ENCODE results near the gene FAM107A.
"Not testable (repeated sequence)": the region's sequence is repeated elsewhere in the genome, so short reads cannot be mapped to it uniquely, and the experiment has no call there.

The FAM107A gene

DNA sequence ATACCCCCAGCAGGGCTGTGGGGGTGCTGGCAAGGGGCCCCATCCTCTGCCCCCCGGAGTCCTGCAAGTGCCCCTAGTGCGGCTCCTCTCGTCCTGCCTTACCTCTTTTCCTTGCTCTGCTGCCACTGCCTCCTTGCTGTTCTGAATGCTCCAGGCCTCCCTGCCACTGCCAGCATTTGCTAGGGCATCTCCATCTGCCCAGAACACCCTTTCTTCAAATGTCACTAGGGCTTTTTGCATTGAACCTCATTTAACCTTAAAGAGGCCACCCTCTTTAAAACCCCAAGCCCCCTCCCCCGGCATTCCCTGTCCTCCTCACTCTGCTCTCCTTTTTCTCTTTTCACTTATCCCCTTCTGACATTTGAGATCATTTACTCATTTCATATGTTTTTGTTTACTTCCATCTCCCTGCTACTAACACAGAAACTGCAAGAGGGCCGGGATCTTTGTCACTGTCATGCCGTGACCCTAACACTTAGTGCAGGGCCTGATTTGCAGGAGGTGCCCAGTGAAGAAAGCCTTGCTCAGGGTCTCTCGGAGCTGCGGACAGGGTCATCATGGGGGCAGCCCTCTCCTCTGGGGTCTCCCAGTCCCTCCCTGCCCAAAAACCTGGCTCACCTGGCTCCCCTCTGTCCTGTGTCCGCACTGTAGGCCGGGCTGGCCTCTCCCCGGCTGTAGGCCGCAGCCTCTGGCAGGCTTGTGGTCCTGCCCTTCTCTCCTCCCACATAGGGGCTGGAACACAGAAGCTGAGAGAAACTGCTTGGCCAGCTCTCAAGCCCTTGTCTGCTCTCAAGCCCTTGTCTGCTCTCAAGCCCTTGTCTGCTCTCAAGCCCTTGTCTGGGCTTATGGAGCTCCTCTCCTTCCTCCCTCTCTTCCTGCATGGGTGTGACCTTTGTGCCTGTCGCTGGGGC is 40.4 kb downstream of the FAM107A start, which contains the start of gene ACOX2:
ACOX2 (minus strand) TSS at position 690 of the 911 bp plus-strand sequence. CDS start 2,084 bp downstream, outside the sequence.
- no peak for DNase-seq (ENCODE audit: low read depth in 2 of 2)

GRCh38 chr3:58535531-58536500 is 41.4 kb downstream of the FAM107A start:
- no peak for DNase-seq (ENCODE audit: low read depth in 2 of 2)

GRCh38 chr3:58534592-58535494 is 42.3 kb downstream of the FAM107A start:
- DNase-seq (ENCODE audit: low read depth in 2 of 2) = no peak

DNA sequence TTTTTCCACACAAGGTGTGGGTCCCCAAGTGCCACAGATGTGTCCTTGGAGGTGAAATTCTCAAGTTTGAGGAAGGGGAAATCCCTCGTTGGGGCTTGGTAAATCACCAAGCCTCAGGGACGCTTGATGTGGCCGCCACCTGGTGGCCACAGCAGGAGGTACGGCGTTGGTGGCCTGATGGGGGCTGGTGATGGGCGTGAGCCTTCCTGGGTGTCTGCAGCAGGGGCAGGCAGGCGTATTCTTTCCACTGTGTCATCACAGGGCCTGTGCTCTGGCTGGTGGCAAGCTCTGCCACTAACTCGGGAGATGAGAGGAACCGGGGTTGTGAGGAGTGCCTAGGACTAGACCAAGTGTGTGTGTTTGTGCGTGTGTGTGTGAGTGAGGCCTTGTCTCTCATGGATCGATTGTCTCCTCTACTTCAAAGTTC is 44.4 kb downstream of the FAM107A start:
- peak; percentile 77 to 80 for DNase-seq (ENCODE audit: low read depth in 2 of 2)

DNA sequence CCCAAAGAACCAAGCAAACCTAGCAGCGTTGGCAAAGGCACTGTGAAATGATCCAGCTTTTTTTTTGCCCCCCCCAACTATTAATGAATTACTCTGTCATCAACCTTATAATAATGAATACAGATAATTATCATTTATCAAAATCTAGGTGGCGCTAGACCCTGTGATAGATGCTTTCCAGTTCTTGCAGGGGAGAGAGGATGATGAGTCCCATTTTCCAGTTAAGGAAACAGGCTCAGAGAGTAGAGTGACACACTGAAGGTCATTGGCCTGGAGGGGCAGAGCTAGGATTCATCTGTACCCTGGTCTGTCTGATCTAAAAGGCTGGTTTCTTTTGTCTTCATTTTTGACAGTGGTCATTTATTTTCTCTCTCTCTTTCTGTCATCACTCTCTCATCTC is 45.2 kb downstream of the FAM107A start:
- no peak for DNase-seq (ENCODE audit: low read depth in 2 of 2)

- DNase-seq (ENCODE audit: low read depth in 2 of 2) = no peak
Measured at GRCh38 chr3:58531555-58531954, 45.6 kb downstream of the FAM107A start.

DNA sequence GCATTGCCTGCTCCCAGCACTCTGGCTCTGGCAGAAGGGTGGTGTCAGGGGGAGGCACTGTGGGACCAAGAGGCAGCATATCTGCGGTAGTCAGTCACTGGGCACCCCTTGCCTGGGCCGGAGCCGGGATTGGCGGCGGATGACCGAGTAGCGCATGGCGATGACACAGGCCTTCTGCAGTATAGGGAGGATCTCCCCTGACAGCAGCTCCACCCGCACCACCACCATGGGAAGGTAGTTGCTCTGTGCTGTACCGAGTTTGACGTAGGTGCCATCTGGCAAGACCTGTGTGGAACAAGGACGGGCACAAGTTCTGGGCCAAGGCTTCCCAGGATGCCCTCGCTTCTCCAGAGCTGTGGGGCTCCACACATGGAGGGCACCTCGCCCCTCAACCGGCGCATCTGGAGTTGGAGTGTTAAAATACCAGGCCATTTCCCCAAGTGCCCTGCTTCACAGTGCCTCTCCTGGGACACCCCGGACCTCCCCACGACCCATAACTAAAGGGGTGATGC is 46.8 kb downstream of the FAM107A start:
- DNase-seq (ENCODE audit: low read depth in 2 of 2) = no peak

GRCh38 chr3:58529516-58530353 is 47.5 kb downstream of the FAM107A start:
- DNase-seq (ENCODE audit: low read depth in 2 of 2) = no peak

- DNase-seq (ENCODE audit: low read depth in 2 of 2) = no peak
Measured at GRCh38 chr3:58528629-58529028, 48.6 kb downstream of the FAM107A start.

DNA sequence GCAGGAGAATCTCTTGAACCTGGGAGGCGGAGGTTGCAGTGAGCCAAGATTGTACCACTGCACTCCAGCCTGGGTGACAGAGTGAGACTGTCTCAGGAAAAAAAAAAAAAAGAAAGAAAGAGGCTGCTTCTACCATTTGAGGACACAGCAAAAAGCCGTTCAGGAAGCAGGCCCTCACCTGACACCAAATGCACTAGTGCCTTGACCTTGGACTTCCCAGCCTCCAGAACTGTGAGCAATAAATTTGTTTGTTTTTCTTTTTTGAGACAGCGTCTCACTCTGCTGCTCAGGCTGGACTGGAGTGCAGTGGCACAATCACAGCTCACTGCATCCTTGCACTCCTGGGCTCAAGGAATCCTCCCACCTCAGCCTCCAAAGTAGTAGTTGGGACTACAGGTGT is 49.8 kb downstream of the FAM107A start:
- DNase-seq (ENCODE audit: low read depth in 2 of 2) = not testable (repeated sequence)

GRCh38 chr3:58526515-58526957 is 50.7 kb downstream of the FAM107A start:
- no peak for DNase-seq (ENCODE audit: low read depth in 2 of 2)

- no peak for DNase-seq (ENCODE audit: low read depth in 2 of 2)
Measured at GRCh38 chr3:58524326-58524888, 52.8 kb downstream of the FAM107A start.

DNA sequence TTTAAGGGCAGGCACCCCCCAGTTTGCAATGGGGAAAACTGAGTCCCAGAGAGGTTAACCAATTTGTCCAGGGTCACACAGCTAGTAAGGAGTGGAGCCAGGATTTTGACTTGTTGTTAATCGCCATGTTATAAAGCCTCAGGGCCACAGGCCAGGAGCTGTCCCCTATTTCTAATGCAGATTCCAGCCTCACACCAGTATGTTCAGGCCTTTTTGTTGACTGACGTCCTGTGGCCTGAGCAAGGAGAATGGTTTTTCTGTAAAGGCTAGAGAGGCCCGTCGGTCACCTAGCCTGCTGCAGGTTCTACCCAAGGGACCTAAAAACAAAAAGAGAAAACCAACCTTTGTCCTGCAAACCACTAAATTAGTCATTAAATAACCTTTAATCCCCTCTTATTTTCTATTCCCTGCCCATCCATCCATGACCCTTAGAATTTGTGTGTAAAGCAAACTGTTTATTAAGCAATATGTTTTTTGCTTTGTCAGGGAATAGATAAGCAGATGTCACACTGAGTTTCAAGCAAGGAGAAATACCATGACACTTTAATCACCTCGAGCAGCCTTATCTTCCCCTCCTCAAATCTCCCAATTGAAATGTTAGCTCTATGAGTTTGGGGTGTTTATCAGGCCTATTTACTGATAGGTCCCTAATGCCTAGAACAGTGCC is 54.3 kb downstream of the FAM107A start:
- DNase-seq (ENCODE audit: low read depth in 2 of 2) = no peak

- DNase-seq (ENCODE audit: low read depth in 2 of 2) = no peak
Measured at GRCh38 chr3:58521917-58522631, 55.1 kb downstream of the FAM107A start.

DNA sequence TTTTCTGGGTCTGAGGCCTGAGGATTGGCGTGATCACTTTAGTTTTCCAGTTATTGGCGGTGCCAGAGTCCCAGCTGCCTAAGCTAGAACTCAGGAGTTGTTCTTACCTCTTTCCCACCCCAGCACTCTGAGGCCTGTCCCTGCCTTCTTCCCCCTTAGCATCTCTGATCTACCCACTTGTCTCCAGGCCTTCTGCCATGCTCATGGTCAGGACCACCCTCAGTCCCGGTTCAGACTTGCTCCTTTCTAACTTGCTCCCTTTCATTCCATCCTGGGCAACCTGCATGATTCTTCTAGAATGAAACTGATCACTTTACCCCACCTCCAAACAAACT is 55.9 kb downstream of the FAM107A start:
- DNase-seq (ENCODE audit: low read depth in 2 of 2) = no peak

- DNase-seq (ENCODE audit: low read depth in 2 of 2) = no peak
Measured at GRCh38 chr3:58520403-58521335, 56.5 kb downstream of the FAM107A start.

DNA sequence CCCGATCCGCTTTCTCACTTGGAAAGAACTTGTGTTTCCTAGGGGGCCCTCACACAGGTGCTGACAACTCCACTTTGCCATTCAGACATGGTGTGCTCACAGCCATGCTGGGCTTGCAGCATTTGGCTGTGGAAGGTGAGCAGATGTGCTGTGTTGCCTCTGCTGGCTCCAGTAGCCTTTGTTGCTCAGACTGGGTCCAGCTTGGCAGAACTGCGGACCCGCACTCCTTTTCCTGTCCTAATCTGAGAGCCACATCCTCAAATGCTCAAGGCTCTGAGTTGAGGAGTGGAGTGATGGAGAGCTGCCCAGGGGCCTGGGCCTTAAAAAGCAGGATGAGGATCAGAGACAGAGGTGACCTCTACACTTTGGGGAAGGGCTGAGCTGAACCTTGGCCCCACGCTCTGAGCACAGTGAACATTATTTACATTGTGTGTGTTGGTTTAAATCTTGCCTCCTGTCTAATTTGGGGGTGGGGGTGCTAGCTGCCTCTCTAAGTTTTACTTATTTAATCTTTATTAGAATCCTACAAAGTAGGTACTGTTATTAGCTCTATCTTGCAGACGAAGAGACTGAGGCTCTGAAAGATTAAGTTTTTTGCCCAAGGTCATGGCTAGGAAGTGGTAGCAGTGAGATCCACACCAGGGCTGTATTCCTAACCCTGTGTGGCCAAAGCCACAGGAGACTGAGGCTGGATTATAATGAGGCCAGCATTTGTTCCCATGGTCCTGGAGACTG is 57.4 kb downstream of the FAM107A start:
- DNase-seq (ENCODE audit: low read depth in 2 of 2) = no peak

Measured in stimulated activated CD4-positive, alpha-beta T cell treated with anti-CD3 and anti-CD28 coated beads, Interleukin-15, amount 100 ng/mL, for 48 hours (primary cell).